ENCODE measurements around the gene LPAR1. TPM values are rescaled to one million over a fixed set of nuclear protein-coding genes. Genes with fewer than 3 reads are reported as not detected.

LPAR1 gene
- total RNA-seq, 1 experiment from 2014 or later = 0.21 TPM

DNA sequence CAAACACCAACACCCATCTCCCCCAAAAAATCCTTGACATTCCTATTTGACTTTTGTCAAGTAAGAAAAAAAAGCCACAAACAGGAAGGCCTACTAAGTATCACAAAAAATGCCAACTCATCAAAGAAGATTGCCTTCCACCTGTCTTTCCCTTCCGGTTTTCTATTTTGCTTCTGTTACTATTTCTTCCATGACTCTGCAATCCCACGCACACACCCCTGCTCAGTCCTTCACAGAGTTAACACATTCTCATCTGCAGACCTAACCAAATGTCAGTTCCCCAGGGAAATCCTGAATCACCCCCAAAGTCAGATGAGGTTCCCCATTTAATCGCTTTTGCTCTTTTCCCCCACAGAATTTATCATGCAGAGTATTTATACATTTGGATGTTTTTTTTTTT, 15.1 kb downstream of the LPAR1 start:
- ChIA-PET CTCF (no interaction called here), POLR2A (no interaction called here)
- Mint-ChIP-seq H3K4me1 (ENCODE audit: insufficient read depth, unreplicated experiment) (no peaks in the 10 kb centered on the region), H3K4me3 (ENCODE audit: unreplicated experiment) (no peak overlapping the region), H3K27me3 (ENCODE audit: insufficient read depth, unreplicated experiment) (no peaks in the 10 kb centered on the region), H3K27ac (ENCODE audit: low read depth, unreplicated experiment) (no peak overlapping the region), H3K36me3 (ENCODE audit: insufficient read depth, unreplicated experiment) (no peaks in the 10 kb centered on the region), H3K9me3 (ENCODE audit: unreplicated experiment) (no peaks in the 10 kb centered on the region)
- intact Hi-C loops (cut with micrococcal nuclease) = no loop called here
- TF ChIP-seq, protein P1, sequence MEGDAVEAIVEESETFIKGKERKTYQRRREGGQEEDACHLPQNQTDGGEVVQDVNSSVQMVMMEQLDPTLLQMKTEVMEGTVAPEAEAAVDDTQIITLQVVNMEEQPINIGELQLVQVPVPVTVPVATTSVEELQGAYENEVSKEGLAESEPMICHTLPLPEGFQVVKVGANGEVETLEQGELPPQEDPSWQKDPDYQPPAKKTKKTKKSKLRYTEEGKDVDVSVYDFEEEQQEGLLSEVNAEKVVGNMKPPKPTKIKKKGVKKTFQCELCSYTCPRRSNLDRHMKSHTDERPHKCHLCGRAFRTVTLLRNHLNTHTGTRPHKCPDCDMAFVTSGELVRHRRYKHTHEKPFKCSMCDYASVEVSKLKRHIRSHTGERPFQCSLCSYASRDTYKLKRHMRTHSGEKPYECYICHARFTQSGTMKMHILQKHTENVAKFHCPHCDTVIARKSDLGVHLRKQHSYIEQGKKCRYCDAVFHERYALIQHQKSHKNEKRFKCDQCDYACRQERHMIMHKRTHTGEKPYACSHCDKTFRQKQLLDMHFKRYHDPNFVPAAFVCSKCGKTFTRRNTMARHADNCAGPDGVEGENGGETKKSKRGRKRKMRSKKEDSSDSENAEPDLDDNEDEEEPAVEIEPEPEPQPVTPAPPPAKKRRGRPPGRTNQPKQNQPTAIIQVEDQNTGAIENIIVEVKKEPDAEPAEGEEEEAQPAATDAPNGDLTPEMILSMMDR (IDR thresholded peaks at IDR 0.05; ENCODE audit: unreplicated experiment) = no peak
- no TSS peak for BruUV-seq (replicated peaks)
- DNase-seq (ENCODE audit: unreplicated experiment) = no peak

DNA sequence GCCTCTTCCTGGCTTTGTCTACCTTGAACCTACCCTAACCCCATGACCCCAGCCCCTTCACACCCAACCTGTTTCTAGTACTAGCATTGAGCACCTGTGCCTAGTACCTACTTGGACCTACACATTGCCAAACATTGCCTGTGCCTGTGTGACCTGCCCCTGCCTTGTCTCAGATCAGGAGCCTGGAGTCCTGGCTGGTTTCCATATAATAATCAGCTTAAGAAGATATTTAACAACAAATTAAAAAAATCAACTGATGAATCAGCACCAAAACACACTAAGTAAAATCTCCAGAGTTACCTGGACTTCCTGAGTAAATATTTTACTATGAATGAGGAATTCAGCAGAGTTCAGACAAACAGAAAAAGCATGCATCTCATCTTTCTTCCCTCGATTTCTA, 17.7 kb downstream of the LPAR1 start:
- H3K36me3 Mint-ChIP-seq (ENCODE audit: insufficient read depth, unreplicated experiment) = no peaks in the 10 kb centered on the region
- no peaks in the 10 kb centered on the region for H3K9me3 Mint-ChIP-seq (ENCODE audit: unreplicated experiment)
- no peaks in the 10 kb centered on the region for H3K4me1 Mint-ChIP-seq (ENCODE audit: insufficient read depth, unreplicated experiment)
- BruUV-seq (replicated peaks) = no TSS peak
- no peak overlapping the region for H3K4me3 Mint-ChIP-seq (ENCODE audit: unreplicated experiment)
- DNase-seq (ENCODE audit: unreplicated experiment) = no peak
- no peak overlapping the region for H3K27ac Mint-ChIP-seq (ENCODE audit: low read depth, unreplicated experiment)
- intact Hi-C loops (cut with micrococcal nuclease) = no loop called here
- POLR2A ChIA-PET = no interaction called here
- TF ChIP-seq, protein P1 (IDR thresholded peaks at IDR 0.05; ENCODE audit: unreplicated experiment) = no peak
- CTCF ChIA-PET = interaction anchor here (0.6 kb wide), 1 partner anchor 22 kb away, joined by 3 read pairs; no protein-coding TSS in a partner anchor
- H3K27me3 Mint-ChIP-seq (ENCODE audit: insufficient read depth, unreplicated experiment) = no peaks in the 10 kb centered on the region

DNA sequence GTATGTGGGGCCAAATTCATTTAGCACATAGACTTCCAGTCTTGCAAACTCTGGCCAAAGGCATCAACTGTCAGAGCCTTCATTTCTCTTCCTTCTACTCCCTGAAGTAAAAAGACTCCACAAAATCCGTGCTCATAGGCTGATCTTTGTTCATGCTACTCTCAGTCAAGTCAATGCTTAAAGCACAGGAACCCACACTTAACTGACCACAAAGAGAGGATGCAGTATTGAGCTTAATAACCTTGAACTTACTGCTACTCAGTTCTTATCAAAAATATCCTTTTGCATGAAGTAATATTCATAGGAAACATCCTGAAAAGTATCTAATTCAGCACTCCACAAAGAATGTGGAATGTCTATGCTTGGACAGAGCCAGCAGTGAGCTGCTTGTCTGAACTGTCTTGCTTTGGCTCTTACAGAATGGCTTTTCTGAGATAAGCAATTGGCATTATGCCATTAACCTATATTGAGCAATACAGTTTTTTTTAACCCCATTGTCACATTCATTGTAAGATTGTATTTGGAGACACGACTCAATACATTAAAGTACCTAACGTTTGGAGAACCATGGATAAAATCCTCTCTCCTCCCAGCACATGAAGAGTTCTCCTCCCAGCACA, 21.7 kb downstream of the LPAR1 start:
- TF ChIP-seq, protein P1 (IDR thresholded peaks at IDR 0.05; ENCODE audit: unreplicated experiment) = no peak
- Mint-ChIP-seq H3K4me1 (ENCODE audit: insufficient read depth, unreplicated experiment) (no peaks in the 10 kb centered on the region), H3K4me3 (ENCODE audit: unreplicated experiment) (no peak overlapping the region), H3K27ac (ENCODE audit: low read depth, unreplicated experiment) (no peak overlapping the region), H3K27me3 (ENCODE audit: insufficient read depth, unreplicated experiment) (no peaks in the 10 kb centered on the region), H3K9me3 (ENCODE audit: unreplicated experiment) (no peaks in the 10 kb centered on the region), H3K36me3 (ENCODE audit: insufficient read depth, unreplicated experiment) (no peaks in the 10 kb centered on the region)
- ChIA-PET CTCF (no interaction called here), POLR2A (interaction anchor here (0.6 kb wide), 1 partner anchor 66 kb away, joined by 7 read pairs; no protein-coding TSS in a partner anchor)
- peak; percentile 17 for DNase-seq (ENCODE audit: unreplicated experiment)
- no TSS peak for BruUV-seq (replicated peaks)
- intact Hi-C loops (cut with micrococcal nuclease) = no loop called here

DNA sequence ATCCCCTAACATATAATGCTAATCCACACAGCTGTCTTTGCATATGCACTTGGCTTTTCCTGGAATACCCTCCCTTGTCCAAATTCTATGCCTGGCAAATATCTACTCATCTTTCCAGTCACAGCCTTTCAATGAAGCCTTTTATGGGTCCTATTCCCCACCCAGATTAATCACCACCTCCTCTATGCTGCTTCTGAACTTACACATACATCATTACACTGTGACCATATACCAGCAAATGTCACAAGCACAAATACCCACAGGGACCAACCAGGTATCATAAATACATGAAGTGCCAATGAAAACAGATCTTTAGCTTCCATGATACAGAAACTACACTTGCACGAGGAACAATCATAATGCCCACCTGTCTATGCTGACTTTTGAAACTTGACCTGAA, 22.3 kb downstream of the LPAR1 start:
- ChIA-PET POLR2A (no interaction called here), CTCF (interaction anchor here (0.6 kb wide), 1 partner anchor 24 kb away, joined by 3 read pairs; no protein-coding TSS in a partner anchor)
- DNase-seq (ENCODE audit: unreplicated experiment) = no peak
- no peaks in the 10 kb centered on the region for H3K9me3 Mint-ChIP-seq (ENCODE audit: unreplicated experiment)
- intact Hi-C loops (cut with micrococcal nuclease) = no loop called here
- H3K27me3 Mint-ChIP-seq (ENCODE audit: insufficient read depth, unreplicated experiment) = no peaks in the 10 kb centered on the region
- H3K36me3 Mint-ChIP-seq (ENCODE audit: insufficient read depth, unreplicated experiment) = no peaks in the 10 kb centered on the region
- H3K27ac Mint-ChIP-seq (ENCODE audit: low read depth, unreplicated experiment) = no peak overlapping the region
- no peaks in the 10 kb centered on the region for H3K4me1 Mint-ChIP-seq (ENCODE audit: insufficient read depth, unreplicated experiment)
- TF ChIP-seq, protein P1 (IDR thresholded peaks at IDR 0.05; ENCODE audit: unreplicated experiment) = no peak
- no peak overlapping the region for H3K4me3 Mint-ChIP-seq (ENCODE audit: unreplicated experiment)
- BruUV-seq (replicated peaks) = no TSS peak
